ENCODE results near the gene TPPP3.

DNA sequence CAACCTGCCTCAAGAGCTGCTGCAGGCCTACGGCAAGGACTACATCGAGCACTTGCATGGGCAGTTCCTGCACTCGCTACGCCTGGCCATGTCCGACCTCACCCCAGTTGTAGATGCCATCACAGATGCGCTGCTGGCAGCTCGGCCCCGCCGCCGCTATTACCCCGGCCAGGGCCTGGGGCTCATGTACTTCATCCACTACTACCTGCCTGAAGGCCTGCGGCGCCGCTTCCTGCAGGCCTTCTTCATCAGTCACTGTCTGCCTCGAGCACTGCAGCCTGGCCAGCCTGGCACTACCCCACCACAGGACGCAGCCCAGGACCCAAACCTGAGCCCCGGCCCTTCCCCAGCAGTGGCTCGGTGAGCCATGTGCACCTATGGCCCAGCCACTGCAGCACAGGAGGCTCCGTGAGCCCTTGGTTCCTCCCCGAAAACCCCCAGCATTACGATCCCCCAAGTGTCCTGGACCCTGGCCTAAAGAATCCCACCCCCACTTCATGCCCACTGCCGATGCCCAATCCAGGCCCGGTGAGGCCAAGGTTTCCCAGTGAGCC, 43.4 kb upstream of the TPPP3 start:
- TF ChIP-seq, protein P1, sequence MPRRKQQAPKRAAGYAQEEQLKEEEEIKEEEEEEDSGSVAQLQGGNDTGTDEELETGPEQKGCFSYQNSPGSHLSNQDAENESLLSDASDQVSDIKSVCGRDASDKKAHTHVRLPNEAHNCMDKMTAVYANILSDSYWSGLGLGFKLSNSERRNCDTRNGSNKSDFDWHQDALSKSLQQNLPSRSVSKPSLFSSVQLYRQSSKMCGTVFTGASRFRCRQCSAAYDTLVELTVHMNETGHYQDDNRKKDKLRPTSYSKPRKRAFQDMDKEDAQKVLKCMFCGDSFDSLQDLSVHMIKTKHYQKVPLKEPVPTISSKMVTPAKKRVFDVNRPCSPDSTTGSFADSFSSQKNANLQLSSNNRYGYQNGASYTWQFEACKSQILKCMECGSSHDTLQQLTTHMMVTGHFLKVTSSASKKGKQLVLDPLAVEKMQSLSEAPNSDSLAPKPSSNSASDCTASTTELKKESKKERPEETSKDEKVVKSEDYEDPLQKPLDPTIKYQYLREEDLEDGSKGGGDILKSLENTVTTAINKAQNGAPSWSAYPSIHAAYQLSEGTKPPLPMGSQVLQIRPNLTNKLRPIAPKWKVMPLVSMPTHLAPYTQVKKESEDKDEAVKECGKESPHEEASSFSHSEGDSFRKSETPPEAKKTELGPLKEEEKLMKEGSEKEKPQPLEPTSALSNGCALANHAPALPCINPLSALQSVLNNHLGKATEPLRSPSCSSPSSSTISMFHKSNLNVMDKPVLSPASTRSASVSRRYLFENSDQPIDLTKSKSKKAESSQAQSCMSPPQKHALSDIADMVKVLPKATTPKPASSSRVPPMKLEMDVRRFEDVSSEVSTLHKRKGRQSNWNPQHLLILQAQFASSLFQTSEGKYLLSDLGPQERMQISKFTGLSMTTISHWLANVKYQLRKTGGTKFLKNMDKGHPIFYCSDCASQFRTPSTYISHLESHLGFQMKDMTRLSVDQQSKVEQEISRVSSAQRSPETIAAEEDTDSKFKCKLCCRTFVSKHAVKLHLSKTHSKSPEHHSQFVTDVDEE (CRISPR knock-in tag; IDR thresholded peaks at IDR 0.05), result no peak
- no peak for TF ChIP-seq ZFP3 (CRISPR knock-in tag; IDR thresholded peaks at IDR 0.05)
- TF ChIP-seq OSR1 (CRISPR knock-in tag; IDR thresholded peaks at IDR 0.05), result no peak

All from SK-N-SH treated with all-trans-retinoic acid at 6 μM for 48 hours (cell line).